SU-DHL-6 (cell line): ENCODE measurements around the gene DNAH7.

ENCODE experiments used
- H2AFZ ChIP-seq: fragments of 200-600 bp; sonication (generic); 2 replicates; pipeline ENCODE4 v1.6.1; 2014; ENCODE audit warnings: low read depth, mild to moderate bottlenecking, moderate library complexity, mixed read lengths, antibody characterized with exemption, low read length; ENCODE audit not compliant: severe bottlenecking
- H3F3A ChIP-seq: fragments of 200-600 bp; shearing (Covaris generic); 2 replicates; pipeline ENCODE4 v1.6.0; 2016; ENCODE audit warnings: antibody characterized with exemption, mild to moderate bottlenecking; ENCODE audit not compliant: insufficient read depth
- H3K27ac ChIP-seq: fragments of 200-600 bp; sonication (generic); 2 replicates; pipeline ENCODE4 v1.5.1; 2016; ENCODE audit warnings: low read depth, mild to moderate bottlenecking, low read length, moderate library complexity, mixed read lengths
- H3K27me3 ChIP-seq: fragments of 200-600 bp; sonication (generic), shearing (Covaris generic); 2 replicates; pipeline ENCODE4 v1.6.0; 2014; ENCODE audit warnings: mild to moderate bottlenecking, low read length
- H3K36me3 ChIP-seq: fragments of 200-600 bp; sonication (generic); 2 replicates; pipeline ENCODE4 v1.6.1; 2014; ENCODE audit warnings: mild to moderate bottlenecking, low read length, mixed read lengths
- H3K4me2 ChIP-seq: fragments of 300-600, 200-600 bp; shearing (Covaris generic), sonication (generic); 2 replicates; pipeline ENCODE4 v1.6.0; 2014; ENCODE audit warnings: low read length, low read depth, mild to moderate bottlenecking; ENCODE audit not compliant: poor library complexity, severe bottlenecking
- H3K4me3 ChIP-seq: fragments of 200-600 bp; sonication (generic); 2 replicates; pipeline ENCODE4 v1.5.1; 2014; ENCODE audit warnings: antibody characterized with exemption, low read length, mild to moderate bottlenecking, mixed read lengths; ENCODE audit not compliant: insufficient read depth, poor library complexity, severe bottlenecking
- H3K79me2 ChIP-seq: fragments of 200-600 bp; sonication (generic); 2 replicates; pipeline ENCODE4 v1.6.1; 2014; ENCODE audit warnings: mild to moderate bottlenecking, low read length, moderate library complexity; ENCODE audit not compliant: insufficient read depth
- H3K9ac ChIP-seq: fragments of 200-600 bp; sonication (generic); 2 replicates; pipeline ENCODE4 v1.7.0; 2014; ENCODE audit warnings: mild to moderate bottlenecking, low read length
- H3K9me2 ChIP-seq: fragments of 200-600 bp; sonication (generic); replicated peaks from 2 replicates; pipeline ENCODE4 v1.6.1; 2014; ENCODE audit warnings: low read length; ENCODE audit not compliant: insufficient read depth
- H3K9me3 ChIP-seq: fragments of 200-600 bp; sonication (generic); 2 replicates; pipeline ENCODE4 v1.6.1; 2014; ENCODE audit warnings: low read length, mixed read lengths; ENCODE audit not compliant: insufficient read depth
- H4K20me1 ChIP-seq: fragments of 200-600 bp; sonication (generic); 2 replicates; pipeline ENCODE4 v1.6.1; 2014; ENCODE audit warnings: low read depth, mild to moderate bottlenecking, antibody characterized with exemption, low read length, moderate library complexity, mixed read lengths
- CTCF ChIP-seq: fragments of 200-600 bp; sonication (generic); IDR thresholded peaks from one replicate; pipeline ENCODE4 v1.5.1; 2017; ENCODE audit warnings: antibody characterized with exemption, mild to moderate bottlenecking, low read length, moderate library complexity; ENCODE audit not compliant: insufficient read depth, poor library complexity, severe bottlenecking
- EZH2phosphoT487 ChIP-seq: fragments of 200-600 bp; sonication (generic), shearing (Covaris generic); conservative IDR thresholded peaks from 2 replicates; pipeline ENCODE4 v1.6.1; 2018; ENCODE audit warnings: mild to moderate bottlenecking, antibody characterized with exemption, low read length, moderate library complexity, mixed read lengths

DNAH7 gene

DNA sequence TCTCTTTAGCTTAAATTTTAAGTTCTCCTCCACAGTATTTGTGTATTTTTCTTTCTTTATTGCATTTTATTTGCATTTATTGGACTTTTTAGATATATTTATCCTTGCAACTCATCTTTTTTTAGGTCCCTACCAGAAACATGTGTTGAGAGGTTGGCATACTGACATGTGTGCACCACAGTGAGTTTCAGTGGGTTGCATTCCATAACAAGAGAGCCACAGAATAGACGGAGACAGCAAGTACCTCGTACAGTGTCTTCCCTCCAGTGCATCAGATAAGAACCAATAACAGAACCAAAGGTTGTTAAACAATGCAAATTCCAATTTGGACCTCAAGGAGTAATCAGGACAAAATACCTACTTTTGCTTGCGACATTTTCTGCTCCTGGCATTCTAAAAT lies 111.9 kb downstream of the DNAH7 start:
- Histone ChIP-seq H3K4me2 (no peak overlapping the region), H2AFZ (no peak overlapping the region), H3K4me3 (no peak overlapping the region), H3K36me3 (no peaks in the 10 kb centered on the region), H3K27me3 (no peaks in the 10 kb centered on the region), H3K9ac (no peak overlapping the region), H3K79me2 (no peaks in the 10 kb centered on the region), H3K27ac (no peak overlapping the region), H3K9me3 (no peaks in the 10 kb centered on the region), H3F3A (no peaks in the 10 kb centered on the region), H4K20me1 (no peaks in the 10 kb centered on the region), H3K9me2 (no peaks in the 10 kb centered on the region)
- no peak for TF ChIP-seq EZH2phosphoT487
- TF ChIP-seq CTCF: no peak

- Histone ChIP-seq H3K4me2 (no peak overlapping the region), H3K36me3 (no peaks in the 10 kb centered on the region), H4K20me1 (no peaks in the 10 kb centered on the region), H3K9me3 (no peaks in the 10 kb centered on the region), H3K9me2 (no peaks in the 10 kb centered on the region), H3F3A (no peaks in the 10 kb centered on the region), H3K4me3 (no peak overlapping the region), H3K27me3 (no peaks in the 10 kb centered on the region), H3K9ac (no peak overlapping the region), H3K79me2 (no peaks in the 10 kb centered on the region), H3K27ac (no peak overlapping the region), H2AFZ (no peak overlapping the region)
- TF ChIP-seq EZH2phosphoT487: no peak
- no peak for TF ChIP-seq CTCF
These were observed 123.6 kb downstream of the DNAH7 start for GRCh38 chr2:195945056-195945455.

GRCh38 chr2:195937176-195937575 lies 131.5 kb downstream of the DNAH7 start:
- no peaks in the 10 kb centered on the region for H3K79me2 ChIP-seq
- H3K27me3 ChIP-seq: no peaks in the 10 kb centered on the region
- no peak for TF ChIP-seq CTCF
- no peaks in the 10 kb centered on the region for H3K9me3 ChIP-seq
- no peaks in the 10 kb centered on the region for H4K20me1 ChIP-seq
- no peak overlapping the region for H3K9ac ChIP-seq
- H3K36me3 ChIP-seq: no peaks in the 10 kb centered on the region
- H3K9me2 ChIP-seq: no peaks in the 10 kb centered on the region
- H2AFZ ChIP-seq: no peak overlapping the region
- no peak overlapping the region for H3K4me3 ChIP-seq
- H3K4me2 ChIP-seq: no peak overlapping the region
- H3F3A ChIP-seq: no peaks in the 10 kb centered on the region
- no peak overlapping the region for H3K27ac ChIP-seq

GRCh38 chr2:195934484-195934883 lies 134.2 kb downstream of the DNAH7 start:
- Histone ChIP-seq H3K9ac (no peak overlapping the region), H4K20me1 (no peaks in the 10 kb centered on the region), H3F3A (no peaks in the 10 kb centered on the region), H3K36me3 (no peaks in the 10 kb centered on the region), H2AFZ (no peak overlapping the region), H3K4me3 (no peak overlapping the region), H3K4me2 (no peak overlapping the region), H3K9me2 (no peaks in the 10 kb centered on the region), H3K9me3 (no peaks in the 10 kb centered on the region), H3K27me3 (no peaks in the 10 kb centered on the region), H3K27ac (no peak overlapping the region), H3K79me2 (no peaks in the 10 kb centered on the region)
- TF ChIP-seq EZH2phosphoT487 (no peak), CTCF (no peak)
